Spinal cord (tissue), 10 donors: ENCODE data around the gene TIMP3. TPM values are rescaled to one million over a fixed set of nuclear protein-coding genes. Genes with fewer than 3 reads are reported as not detected.

Source experiments
- DNase-seq, 6 donors: peaks; one replicate each; pipeline versions ENCODE4 v3.0.0 to v3.0.0-alpha.2; 2013 to 2015; ENCODE audit warnings: low spot score in 6 of 6, low read depth in 4 of 6
- H3K27ac ChIP-seq: one replicate; pipeline ENCODE4 v1.5.1; 2013; ENCODE audit warnings: low read depth, low read length, control low read depth
- H3K27me3 ChIP-seq: one replicate; pipeline ENCODE4 v1.6.1; 2013; ENCODE audit warnings: low read length; ENCODE audit not compliant: control insufficient read depth, insufficient read depth
- H3K36me3 ChIP-seq: one replicate; pipeline ENCODE4 v1.6.1; 2013; ENCODE audit warnings: low read length; ENCODE audit not compliant: control insufficient read depth, insufficient read depth
- H3K4me1 ChIP-seq: one replicate; pipeline ENCODE4 v1.6.1; 2013; ENCODE audit warnings: low read length; ENCODE audit not compliant: control insufficient read depth, insufficient read depth
- H3K4me3 ChIP-seq: one replicate; pipeline ENCODE4 v1.5.1; 2013; ENCODE audit warnings: low read depth, low read length, control low read depth
- H3K9me3 ChIP-seq: one replicate; pipeline ENCODE4 v1.6.1; 2013; ENCODE audit warnings: low read length; ENCODE audit not compliant: control insufficient read depth, insufficient read depth
- WGBS: methylation state at CpG from one replicate; pipeline ENCODE4 v1.1.5; 2013; ENCODE audit warnings: missing lambda C conversion rate; ENCODE audit not compliant: insufficient coverage; 5-methylcytosine and 5-hydroxymethylcytosine counted together
- polyA plus RNA-seq, 2 donors: library from polyadenylated mRNA; unstranded; fragments of 120-200 nt; gene quantifications; one replicate each; pipeline ENCODE4 v1.2.1, GENCODE V29; 2013; ENCODE audit not compliant: insufficient read length in 2 of 2
- total RNA-seq, 2 donors: library from RNA; depleted of rRNA in 1 of 2; stranded (reverse); fragments of 120-200 nt in 1 of 2; fragments of >200 nt in 1 of 2; gene quantifications; one replicate each; pipeline versions ENCODE4 v1.2.3 to v1.2.4, GENCODE V29; 2013 to 2014
- donor health status: healthy.

The TIMP3 gene
- total and polyA plus RNA-seq, 4 donors = 182 to 353 (median 229) TPM

GRCh38 chr22:32844251-32844650 is 42.7 kb downstream of the TIMP3 start:
- Histone ChIP-seq H3K27me3 (no peaks in the 10 kb centered on the region), H3K4me3 (no peak overlapping the region), H3K4me1 (peaks cover 32% of the 10 kb centered on the region), H3K9me3 (no peaks in the 10 kb centered on the region), H3K27ac (no peak overlapping the region), H3K36me3 (peaks cover 13% of the 10 kb centered on the region)
- no peak for DNase-seq
- no CpG with 5 or more reads among the region's 1 CpG for WGBS

DNA sequence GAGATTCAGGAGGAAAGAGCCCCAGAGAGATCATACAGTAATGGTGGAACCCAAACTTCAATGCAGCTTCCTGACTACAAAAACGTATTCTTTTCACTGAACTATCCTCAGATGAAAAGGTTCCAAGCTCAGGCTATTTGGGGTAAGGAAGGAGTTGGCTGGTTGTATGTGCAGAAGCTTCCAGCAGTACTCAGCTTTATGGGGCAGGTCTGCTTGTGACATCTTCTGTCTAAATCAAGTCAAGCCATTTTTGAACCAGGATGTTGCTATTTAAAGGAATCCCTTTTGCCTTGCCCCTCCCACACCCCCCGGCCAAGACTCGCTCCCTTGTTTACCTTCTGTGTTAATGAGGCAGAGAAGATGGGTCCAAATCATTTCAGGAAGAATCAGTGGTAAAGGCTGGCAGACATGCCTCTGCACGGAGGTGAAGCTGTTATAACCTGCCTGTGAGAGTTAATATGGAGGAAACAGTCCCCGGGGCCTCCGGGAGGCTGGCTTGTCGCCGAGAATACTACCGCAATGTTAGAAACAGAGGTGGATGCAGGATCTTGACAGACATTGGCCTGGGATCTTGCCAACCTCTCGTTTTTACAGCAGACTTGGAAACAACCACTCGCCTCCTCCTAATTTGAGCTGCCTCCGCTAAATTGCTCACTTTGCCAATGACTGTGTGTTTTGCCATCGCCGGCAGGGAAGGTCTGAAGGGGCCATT is 45.4 kb downstream of the TIMP3 start:
- WGBS = 12% methylated on average over 11 of the region's 14 CpGs
- peak overlapping the region; percentile 13 for H3K27ac ChIP-seq
- peaks cover 10% of the 10 kb centered on the region for H3K36me3 ChIP-seq
- DNase-seq = peak in 2 of 6 donors; percentile 58 to 63
- H3K27me3 ChIP-seq = no peaks in the 10 kb centered on the region
- H3K4me3 ChIP-seq = no peak overlapping the region
- H3K4me1 ChIP-seq = peaks cover 33% of the 10 kb centered on the region
- no peaks in the 10 kb centered on the region for H3K9me3 ChIP-seq

DNA sequence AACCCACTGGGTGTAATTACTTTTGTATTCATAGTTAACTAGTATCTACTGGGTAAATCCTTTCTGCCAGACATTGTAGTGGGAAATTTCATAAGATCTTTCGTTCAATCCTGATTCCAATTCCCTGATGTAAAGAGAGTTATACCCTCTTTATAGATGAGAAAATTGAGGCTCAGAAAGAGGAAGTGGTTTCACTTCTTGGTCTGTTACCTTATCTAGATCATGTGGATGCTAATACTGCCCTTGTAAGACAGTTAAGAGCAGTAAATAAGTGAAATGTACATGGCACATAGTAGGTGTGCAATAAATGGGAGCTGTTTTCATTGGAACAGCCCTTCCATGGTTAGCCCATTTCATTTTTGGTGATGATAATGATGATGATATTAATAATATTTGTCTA is 46.7 kb downstream of the TIMP3 start:
- no peak overlapping the region for H3K27ac ChIP-seq
- WGBS = no CpG with 5 or more reads among the region's 1 CpG

DNA sequence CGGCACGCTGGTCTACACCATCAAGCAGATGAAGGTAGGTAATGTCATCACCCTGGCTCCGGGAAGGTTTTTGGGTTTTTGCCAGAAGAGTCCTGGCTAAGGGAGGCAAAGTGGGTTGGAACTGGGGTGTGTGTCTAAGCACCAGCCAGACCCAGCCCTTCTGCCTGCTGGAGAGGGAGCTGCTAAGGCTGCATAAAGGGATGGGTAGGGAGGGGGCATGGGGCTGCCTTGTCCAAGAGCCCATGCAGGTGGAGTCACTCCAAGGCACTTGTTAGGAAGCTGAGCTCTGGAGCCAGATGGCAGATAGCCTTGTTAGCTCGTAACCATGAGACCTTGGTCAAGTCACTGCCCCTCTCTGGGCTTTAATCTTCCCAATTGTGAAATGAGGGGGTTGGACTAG is 48.0 kb downstream of the TIMP3 start:
- no peaks in the 10 kb centered on the region for H3K9me3 ChIP-seq
- DNase-seq = peak in 1 of 6 donors; percentile 19
- no peak overlapping the region for H3K27ac ChIP-seq
- peaks cover 14% of the 10 kb centered on the region for H3K36me3 ChIP-seq
- no peak overlapping the region for H3K4me3 ChIP-seq
- H3K27me3 ChIP-seq = no peaks in the 10 kb centered on the region
- WGBS = 91% methylated on average over 3 of the region's 4 CpGs
- peaks cover 44% of the 10 kb centered on the region for H3K4me1 ChIP-seq

More for the DNA sequence above, 46.7 kb downstream of the TIMP3 start:
- Histone ChIP-seq H3K4me1 (peaks cover 41% of the 10 kb centered on the region), H3K36me3 (peaks cover 14% of the 10 kb centered on the region), H3K27me3 (no peaks in the 10 kb centered on the region), H3K4me3 (no peak overlapping the region), H3K9me3 (no peaks in the 10 kb centered on the region)
- DNase-seq = no peak

DNA sequence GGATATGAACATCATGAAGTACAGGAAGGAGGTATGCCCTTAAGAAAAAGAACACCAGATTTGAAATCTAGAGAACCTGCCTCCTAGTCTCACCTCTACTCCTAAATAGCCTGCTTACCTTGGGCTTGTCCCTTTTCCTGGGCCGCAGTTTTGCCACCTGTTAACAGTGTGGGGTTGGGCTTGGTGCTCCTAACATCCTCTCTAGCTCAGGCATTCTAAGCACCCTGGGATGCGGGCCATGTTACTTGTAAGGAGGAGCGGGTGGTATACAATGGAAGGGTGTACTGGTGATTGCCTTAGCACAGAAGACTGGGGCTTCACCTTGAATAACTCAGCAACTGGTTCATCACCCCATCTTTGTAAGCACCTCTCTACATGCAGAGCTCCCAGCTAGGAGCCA is 48.7 kb downstream of the TIMP3 start:
- Histone ChIP-seq H3K27ac (no peak overlapping the region), H3K27me3 (no peaks in the 10 kb centered on the region), H3K4me3 (no peak overlapping the region), H3K4me1 (peaks cover 45% of the 10 kb centered on the region), H3K36me3 (peaks cover 17% of the 10 kb centered on the region), H3K9me3 (no peaks in the 10 kb centered on the region)
- no peak for DNase-seq
- no CpG with 5 or more reads among the region's 3 CpGs for whole genome bisulfite sequencing

DNA sequence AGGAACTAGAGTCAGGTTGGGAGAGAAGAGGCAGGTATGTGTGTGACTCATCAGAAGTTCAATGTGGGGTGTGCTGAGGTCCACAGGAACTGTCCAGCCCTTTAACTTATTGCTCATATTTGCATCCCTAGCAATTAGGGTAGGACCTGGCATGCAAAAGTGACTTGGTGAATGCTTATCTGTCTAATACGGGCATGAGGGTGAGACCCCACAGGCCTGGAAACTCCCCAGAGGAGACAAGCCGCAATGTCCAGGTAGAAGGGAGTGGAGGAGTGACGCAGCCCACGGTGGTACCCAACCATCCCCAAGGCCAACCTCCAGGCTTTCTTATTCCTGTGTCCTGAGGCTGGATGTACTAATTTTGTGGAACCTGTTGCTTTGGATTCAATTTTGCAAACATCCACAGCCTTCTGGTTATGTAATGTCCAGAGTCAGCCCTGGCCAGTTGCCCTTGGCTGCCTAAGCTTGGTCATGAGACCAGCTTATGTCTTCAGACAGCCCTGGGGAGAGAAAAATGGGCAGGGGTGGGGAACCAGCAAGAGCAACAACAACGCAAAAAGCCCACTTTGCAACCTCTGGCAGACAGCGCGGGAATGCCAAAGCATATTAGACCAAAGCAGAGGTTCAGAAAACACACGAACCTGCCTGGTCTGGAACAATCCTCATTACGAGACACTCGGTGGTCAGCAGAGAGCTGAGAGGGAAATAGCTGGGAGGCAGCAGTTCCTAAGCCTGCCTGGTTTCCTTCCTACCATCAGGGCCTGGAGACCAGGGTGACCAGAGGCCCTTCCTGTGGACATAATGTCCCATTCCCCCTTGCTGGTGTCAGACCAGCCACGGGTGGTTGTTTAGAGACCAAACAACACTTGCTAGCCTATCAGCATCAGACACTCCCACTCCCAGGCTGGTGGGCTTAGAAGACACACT is 49.3 kb downstream of the TIMP3 start:
- peak in 1 of 6 donors; percentile 70 for DNase-seq
- Histone ChIP-seq H3K4me1 (peaks cover 38% of the 10 kb centered on the region), H3K27me3 (no peaks in the 10 kb centered on the region), H3K27ac (peak overlapping the region; percentile 52), H3K9me3 (no peaks in the 10 kb centered on the region), H3K36me3 (peaks cover 17% of the 10 kb centered on the region), H3K4me3 (no peak overlapping the region)
- WGBS = 78% methylated on average over 7 of the region's 11 CpGs

GRCh38 chr22:32852395-32853251 is 51.1 kb downstream of the TIMP3 start:
- H3K27ac ChIP-seq = peak overlapping the region; percentile 49
- peaks cover 32% of the 10 kb centered on the region for H3K4me1 ChIP-seq
- H3K27me3 ChIP-seq = no peaks in the 10 kb centered on the region
- H3K4me3 ChIP-seq = no peak overlapping the region
- peaks cover 20% of the 10 kb centered on the region for H3K36me3 ChIP-seq
- no peaks in the 10 kb centered on the region for H3K9me3 ChIP-seq
- DNase-seq = peak in 1 of 6 donors; percentile 72
- WGBS = 63% methylated on average over 7 of the region's 10 CpGs

GRCh38 chr22:32853662-32854061 is 52.2 kb downstream of the TIMP3 start:
- Histone ChIP-seq H3K36me3 (peaks cover 27% of the 10 kb centered on the region), H3K9me3 (no peaks in the 10 kb centered on the region), H3K27ac (no peak overlapping the region), H3K4me3 (no peak overlapping the region), H3K27me3 (no peaks in the 10 kb centered on the region), H3K4me1 (peaks cover 34% of the 10 kb centered on the region)
- WGBS = 100% methylated on average over 1 of the region's 2 CpGs
- no peak for DNase-seq

DNA sequence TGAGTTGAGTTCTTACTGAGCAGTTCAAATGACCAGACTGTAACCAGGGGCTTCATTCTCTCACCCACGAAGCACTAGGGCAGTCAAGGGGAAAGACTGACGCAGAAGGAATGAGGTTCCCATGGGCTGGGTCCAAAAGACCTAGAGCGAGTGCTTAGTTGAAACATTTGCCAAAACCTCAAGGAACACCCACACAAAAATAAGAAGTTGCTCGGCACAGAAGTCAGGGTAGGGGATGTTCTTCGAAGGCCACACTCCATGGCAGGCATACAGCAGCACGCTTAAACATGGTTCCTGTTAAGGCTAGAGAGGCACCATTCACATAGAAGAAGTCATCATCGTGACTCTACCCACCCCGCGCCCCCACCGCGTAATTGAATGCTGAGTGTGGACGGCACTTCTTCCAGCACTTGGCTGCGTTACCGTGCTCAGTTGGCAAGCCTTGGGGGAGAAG is 52.9 kb downstream of the TIMP3 start:
- Histone ChIP-seq H3K27ac (no peak overlapping the region), H3K4me3 (no peak overlapping the region), H3K27me3 (no peaks in the 10 kb centered on the region), H3K9me3 (no peaks in the 10 kb centered on the region), H3K4me1 (peaks cover 31% of the 10 kb centered on the region), H3K36me3 (peaks cover 29% of the 10 kb centered on the region)
- WGBS = 81% methylated on average over 11 of the region's 14 CpGs
- DNase-seq = no peak
